Activated T-helper 1 cell treated with anti-CD3 and anti-CD28 coated beads, Interleukin-2, amount 50 U/mL, for 16 hours (primary cell): ENCODE results near the gene ZNF311.
"Not testable (repeated sequence)": the region's sequence is repeated elsewhere in the genome, so short reads cannot be mapped to it uniquely, and the experiment has no call there.

Source experiments
- DNase-seq, 2 donors: peaks; one replicate each; pipeline ENCODE4 v3.0.0-alpha.2; 2020; ENCODE audit warnings: low read depth in 1 of 2, low spot score in 1 of 2

ZNF311 gene

GRCh38 chr6:28956331-28956730, 48.8 kb downstream of the ZNF311 start:
- no peak for DNase-seq

DNA sequence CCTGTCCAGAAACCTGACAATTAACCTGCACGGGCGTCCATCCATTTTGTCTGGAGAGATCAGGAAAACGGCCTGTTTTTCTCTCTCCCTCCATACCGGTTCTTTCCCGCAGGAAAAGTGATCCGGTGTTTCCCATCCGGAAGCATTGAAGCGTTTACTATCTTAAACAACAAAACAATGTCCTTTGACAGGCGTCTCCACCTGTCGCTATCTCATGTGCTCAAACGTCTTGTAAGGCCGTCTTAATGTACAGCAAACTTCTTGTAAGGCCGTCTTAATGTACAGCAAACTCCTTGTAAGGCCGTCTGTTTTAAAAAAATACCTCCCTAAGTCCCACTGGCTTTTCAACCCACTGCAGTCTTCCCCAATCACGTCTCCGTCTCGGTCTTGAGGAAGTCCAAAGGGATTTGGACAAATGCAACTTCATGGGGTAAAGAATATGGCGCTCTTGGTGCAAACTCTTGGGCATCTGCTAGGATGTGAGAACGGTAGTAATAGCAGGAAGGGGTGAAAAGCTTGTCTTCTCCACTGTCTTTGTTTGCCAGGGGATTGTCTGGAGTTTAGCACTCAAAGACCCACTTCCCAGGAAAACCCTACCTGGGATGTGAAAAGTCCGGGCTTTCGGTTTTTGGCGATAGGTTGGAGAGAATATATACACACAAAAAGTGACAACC, 51.4 kb downstream of the ZNF311 start:
- no peak for DNase-seq

DNA sequence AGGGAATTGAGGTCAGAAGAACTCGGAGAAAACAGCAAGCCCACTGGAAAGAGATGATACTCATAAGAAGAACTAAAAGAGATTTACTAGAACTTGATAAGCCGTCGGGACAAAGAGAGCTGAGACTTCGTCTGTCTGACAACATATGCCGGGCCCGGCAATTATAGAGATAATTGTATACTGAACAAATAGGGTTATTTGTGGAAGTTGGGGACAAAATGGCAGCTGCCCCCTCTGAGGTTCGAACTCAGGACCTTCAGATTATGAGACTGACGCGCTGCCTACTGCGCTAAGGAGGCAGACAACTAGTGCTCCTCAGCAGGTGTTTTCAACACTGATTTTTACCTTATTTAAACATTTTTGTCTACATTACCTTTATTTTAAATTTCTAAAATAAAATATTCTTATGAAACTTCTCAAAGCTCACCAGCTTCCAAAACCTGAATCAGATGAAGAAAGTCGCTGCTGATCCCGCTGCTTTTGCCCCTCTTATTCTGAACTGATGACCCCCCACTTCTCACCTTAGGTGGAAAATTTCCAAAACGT, 52.0 kb downstream of the ZNF311 start:
- no peak for DNase-seq

- not testable (repeated sequence) for DNase-seq
These were observed 55.4 kb downstream of the ZNF311 start for GRCh38 chr6:28949656-28950195.

GRCh38 chr6:28948782-28949486, 56.2 kb downstream of the ZNF311 start:
- DNase-seq: no peak

DNA sequence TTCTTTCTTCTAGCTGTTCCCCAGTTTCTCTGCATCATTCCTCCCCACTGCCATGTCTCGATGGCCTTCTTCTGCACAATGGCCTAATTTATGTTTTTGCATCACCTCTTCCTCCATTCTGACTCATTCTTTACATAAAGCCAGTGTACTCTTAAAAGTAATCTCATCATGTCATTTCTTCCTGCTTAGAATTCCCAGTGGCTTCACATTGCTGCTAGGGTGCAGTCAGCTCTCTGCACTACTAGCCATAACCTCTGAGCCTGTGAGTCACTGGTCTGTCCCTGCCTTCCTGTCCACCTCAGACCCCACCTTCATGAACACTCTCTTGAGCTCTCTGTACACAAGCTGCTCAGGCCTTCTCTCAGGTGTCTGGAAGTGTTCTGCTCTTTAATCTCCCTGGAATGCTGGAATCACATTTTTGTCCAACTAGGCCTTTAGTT, 57.3 kb downstream of the ZNF311 start:
- DNase-seq: no peak

GRCh38 chr6:28947067-28947765, 57.9 kb downstream of the ZNF311 start:
- no peak for DNase-seq

DNA sequence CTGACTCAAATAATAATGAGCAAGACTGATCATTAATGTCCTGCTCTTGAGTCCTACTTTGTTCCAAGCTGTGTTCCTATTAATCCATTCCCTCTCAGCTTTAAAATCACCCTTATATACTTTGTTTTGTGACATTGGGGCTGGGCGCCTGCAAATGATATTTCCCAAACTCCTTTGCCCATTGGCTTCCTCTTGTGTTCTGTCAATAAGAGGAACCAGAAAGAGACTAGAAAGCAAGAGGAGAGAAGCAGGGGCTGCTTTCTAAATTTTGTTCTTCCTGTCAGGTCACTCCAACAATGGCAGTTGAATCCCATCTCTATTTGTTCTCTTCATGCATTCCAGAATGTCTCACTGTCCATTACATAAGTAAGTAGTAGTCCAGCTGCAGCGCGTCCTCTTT, 59.8 kb downstream of the ZNF311 start:
- no peak for DNase-seq
